T47D (cell line): Measurements from ENCODE around the gene PPP1R9A.

Experiments used
- DNase-seq, 2 experiments: peaks; one replicate each; pipeline versions ENCODE4 v3.0.0 to v3.0.0-alpha.2; 2011 to 2012; ENCODE audit warnings: low read depth in 1 of 2, low spot score in 1 of 2
- JUND ChIP-seq: IDR thresholded peaks from 2 replicates; pipeline ENCODE4 v1.6.1; 2012; ENCODE audit warnings: low read depth
- in situ Hi-C: cut with HindIII; loops from 2 replicates; pipeline ENCODE4 v1.10.0; 2016; ENCODE audit warnings: low sequenced_read_pairs, low pct_unique_long_range_greater_than_20kb

Gene PPP1R9A

GRCh38 chr7:94923412-94923811 lies 16.0 kb downstream of the PPP1R9A start:
- DNase-seq: no peak
- no peak for TF ChIP-seq JUND
- in situ Hi-C loops: no loop called here

GRCh38 chr7:94928168-94928707 lies 20.8 kb downstream of the PPP1R9A start:
- DNase-seq: no peak
- TF ChIP-seq JUND: no peak
- in situ Hi-C loops: no loop called here

DNA sequence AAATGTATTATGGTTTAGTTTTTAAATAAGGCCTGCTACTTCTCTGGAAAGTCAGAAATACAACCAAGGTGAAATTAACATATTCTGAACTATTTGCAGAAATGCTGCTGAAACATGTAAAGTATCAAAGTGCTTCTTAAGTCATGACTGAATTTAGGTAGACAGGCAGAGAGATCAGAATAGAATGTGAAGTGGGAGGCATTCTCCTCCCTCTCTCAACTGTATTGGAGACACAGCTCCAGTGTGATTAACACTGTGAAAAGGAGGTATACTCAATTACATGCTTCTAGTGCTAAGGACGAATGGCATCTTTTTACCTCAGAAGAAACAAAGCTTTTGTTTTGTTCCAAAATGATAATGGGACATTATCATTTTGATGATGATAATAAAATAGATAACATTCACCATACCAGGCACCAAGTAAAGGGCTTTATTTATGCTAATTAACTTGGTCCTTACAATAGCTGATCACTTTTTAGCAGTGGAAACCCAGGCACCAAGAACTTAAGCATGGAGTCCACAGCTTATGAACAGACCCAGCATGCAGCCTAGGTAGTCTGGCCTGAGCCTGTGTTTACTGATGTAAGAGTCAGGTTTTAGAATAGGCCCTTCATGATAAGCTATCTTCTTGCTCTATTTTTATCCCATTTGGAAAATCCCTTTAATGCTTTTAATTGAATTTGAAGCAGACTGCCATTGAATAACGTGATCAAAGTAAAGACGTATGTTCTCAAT lies 26.0 kb downstream of the PPP1R9A start:
- DNase-seq: no peak
- in situ Hi-C loops: no loop called here
- no peak for TF ChIP-seq JUND

DNA sequence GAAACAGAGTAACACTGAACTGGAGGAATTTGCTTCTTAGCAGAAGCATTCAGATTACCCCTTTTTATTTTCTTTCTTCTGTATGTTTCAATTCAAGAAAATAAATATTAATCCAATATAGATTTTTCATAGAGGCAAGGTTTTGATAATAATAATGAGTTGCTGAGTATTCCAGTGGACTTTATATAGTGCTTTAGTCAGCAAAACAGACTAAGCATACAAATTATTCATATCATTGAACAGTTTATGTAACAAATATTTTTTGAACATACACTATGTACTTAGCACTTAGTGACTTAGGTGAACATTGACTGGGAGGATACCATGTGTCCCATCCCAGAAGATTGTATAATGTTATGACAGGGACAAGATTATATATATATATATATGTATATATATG lies 32.0 kb downstream of the PPP1R9A start:
- in situ Hi-C loops: no loop called here
- no peak for TF ChIP-seq JUND
- DNase-seq: no peak

- TF ChIP-seq JUND: no peak
- in situ Hi-C loops: no loop called here
- DNase-seq: no peak
These were observed 32.8 kb downstream of the PPP1R9A start for GRCh38 chr7:94940241-94940640.

DNA sequence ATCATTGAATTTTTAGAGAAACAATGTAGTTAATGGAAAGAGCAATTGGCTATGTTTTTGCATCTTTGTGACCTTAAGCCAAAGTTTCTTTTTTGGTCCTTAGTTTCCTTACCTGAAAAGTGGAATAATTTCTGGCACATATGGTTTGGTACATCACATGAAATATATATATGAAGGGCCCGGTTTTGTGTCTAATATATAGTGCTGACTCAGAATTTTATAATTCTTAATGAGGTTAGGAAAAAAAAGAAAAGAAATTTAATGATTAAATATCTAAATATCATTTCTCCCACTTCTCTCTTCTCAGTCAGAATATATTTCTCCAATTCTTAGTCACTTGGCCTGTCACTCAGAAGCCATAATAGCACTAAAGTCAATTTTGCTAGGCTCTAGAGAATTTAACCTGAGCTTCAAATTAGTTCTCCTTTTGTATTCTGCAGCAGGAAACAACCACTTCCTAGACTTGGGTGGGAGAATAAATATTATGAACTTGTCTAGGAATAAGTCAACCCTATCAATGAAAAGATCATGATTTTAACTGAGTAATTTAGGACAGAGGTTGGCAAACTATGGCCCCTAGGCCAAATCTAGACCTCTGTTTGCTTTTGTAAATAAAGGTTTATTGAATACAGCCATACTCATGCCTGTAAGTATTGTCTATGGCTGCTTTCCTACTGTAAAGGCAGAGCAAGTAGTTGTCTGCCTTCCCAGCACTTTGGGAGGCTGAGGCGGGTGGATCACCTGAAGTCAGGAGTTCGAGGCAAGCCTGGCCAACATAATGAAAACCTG lies 34.6 kb downstream of the PPP1R9A start:
- no peak for DNase-seq
- in situ Hi-C loops: no loop called here
- no peak for TF ChIP-seq JUND

DNA sequence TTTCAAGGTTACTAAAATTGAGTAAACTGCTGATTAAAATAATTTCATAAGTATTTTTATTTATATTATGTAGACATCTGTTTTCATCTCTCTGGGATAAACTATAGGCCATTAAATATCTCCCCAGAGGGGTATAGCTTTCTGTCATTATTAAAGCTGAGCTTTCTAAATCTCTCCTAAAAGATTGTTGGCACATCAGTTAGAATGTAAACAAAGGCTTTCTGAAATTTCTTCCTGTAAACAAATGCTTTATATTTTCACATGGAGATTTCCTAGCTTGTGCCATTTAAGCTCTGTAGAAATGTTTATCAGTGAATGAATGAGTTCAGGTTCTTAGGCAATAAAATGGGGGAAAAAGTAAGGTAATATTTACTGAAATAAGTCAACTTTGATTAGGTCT lies 35.7 kb downstream of the PPP1R9A start:
- in situ Hi-C loops: no loop called here
- no peak for DNase-seq
- no peak for TF ChIP-seq JUND

GRCh38 chr7:94949532-94949931 lies 42.1 kb downstream of the PPP1R9A start:
- DNase-seq: peak in 1 of 2 experiments; percentile 10
- in situ Hi-C loops: no loop called here

DNA sequence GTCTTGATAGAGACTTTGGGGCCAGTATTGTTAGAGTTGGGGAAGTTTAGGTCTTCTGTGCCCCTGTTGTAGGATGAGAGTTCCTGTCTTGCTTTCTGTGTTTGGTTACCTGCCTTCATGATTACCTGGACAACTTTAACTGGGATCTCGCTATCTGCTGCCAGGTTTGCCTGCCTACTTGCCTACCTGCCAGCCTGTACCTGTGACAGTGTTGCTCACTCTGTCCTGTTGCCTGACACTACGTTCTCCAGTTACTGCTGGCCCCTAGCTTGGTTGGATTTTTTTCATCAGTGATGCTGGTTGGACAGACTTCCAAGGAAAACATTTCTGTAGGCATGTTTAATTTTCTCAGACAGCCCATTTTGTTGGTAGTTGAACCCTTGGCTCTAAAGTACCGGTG lies 48.4 kb downstream of the PPP1R9A start:
- no peak for DNase-seq
- in situ Hi-C loops: no loop called here
- no peak for TF ChIP-seq JUND

More at GRCh38 chr7:94949532-94949931, 42.1 kb downstream of the PPP1R9A start:
- no peak for TF ChIP-seq JUND

GRCh38 chr7:94957061-94957460 lies 49.7 kb downstream of the PPP1R9A start:
- DNase-seq: no peak
- in situ Hi-C loops: no loop called here
- TF ChIP-seq JUND: no peak

DNA sequence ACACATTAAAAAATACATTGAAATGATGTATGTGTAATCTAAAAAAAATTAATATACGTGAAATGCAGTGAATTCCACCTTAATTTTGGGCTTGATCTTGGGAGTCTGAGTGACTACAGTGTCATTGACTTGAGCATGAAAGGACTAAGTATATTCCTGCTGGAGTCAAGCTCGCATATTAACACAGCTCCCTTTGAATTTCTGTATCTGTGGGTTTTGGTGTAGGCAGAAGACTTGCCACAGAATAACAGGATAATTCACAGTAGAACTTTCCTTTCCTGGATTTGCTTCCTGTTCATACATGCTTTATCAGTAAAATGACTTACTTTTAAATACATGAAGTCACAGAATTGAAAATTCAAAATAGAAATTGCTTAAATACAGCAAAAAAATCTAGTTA lies 55.3 kb downstream of the PPP1R9A start:
- DNase-seq: no peak
- no peak for TF ChIP-seq JUND
- in situ Hi-C loops: no loop called here

- in situ Hi-C loops: no loop called here
- no peak for TF ChIP-seq JUND
- no peak for DNase-seq
These were observed 62.2 kb downstream of the PPP1R9A start for GRCh38 chr7:94969434-94970084.
